Stimulated activated memory B cell treated with anti-CD40 and anti-IgM and Interleukin-4, amounts not matched to agents 10 μg/mL and 1 μg/mL and 100 μg/mL, for 72 hours (primary cell): ENCODE results near the gene ASAP2.

Experiments used
- ATAC-seq: fragments of 150-1000 bp; cut with Tn5 transposase; 2 replicates; pipeline ENCODE4 v1.10.0; 2021
- H3K27ac Mint-ChIP-seq: one replicate; pipeline ENCODE4 v1.8.0; 2022; ENCODE audit warnings: mild to moderate bottlenecking, mixed read lengths
- H3K27me3 Mint-ChIP-seq: one replicate; pipeline ENCODE4 v1.8.0; 2022; ENCODE audit warnings: mixed read lengths
- H3K36me3 Mint-ChIP-seq: one replicate; pipeline ENCODE4 v1.8.0; 2022; ENCODE audit warnings: mixed read lengths
- H3K4me1 Mint-ChIP-seq: one replicate; pipeline ENCODE4 v1.8.0; 2022; ENCODE audit warnings: mixed read lengths
- H3K4me3 Mint-ChIP-seq: one replicate; pipeline ENCODE4 v1.8.0; 2022; ENCODE audit warnings: mild to moderate bottlenecking, moderate library complexity, mixed read lengths
- H3K9me3 Mint-ChIP-seq: one replicate; pipeline ENCODE4 v1.8.0; 2022; ENCODE audit warnings: mixed read lengths

The ASAP2 gene

GRCh38 chr2:9331704-9332103 is 125.1 kb downstream of the ASAP2 start:
- no peaks in the 10 kb centered on the region for H3K27me3 Mint-ChIP-seq
- H3K36me3 Mint-ChIP-seq, result no peaks in the 10 kb centered on the region
- ATAC-seq, result no peak
- H3K4me3 Mint-ChIP-seq, result no peak overlapping the region
- H3K9me3 Mint-ChIP-seq, result no peaks in the 10 kb centered on the region
- H3K4me1 Mint-ChIP-seq, result peaks cover 19% of the 10 kb centered on the region
- H3K27ac Mint-ChIP-seq, result no peak overlapping the region

- no peak overlapping the region for H3K4me3 Mint-ChIP-seq
- ATAC-seq, result no peak
- H3K36me3 Mint-ChIP-seq, result no peaks in the 10 kb centered on the region
- no peaks in the 10 kb centered on the region for H3K27me3 Mint-ChIP-seq
- no peak overlapping the region for H3K27ac Mint-ChIP-seq
- H3K4me1 Mint-ChIP-seq, result peaks cover 20% of the 10 kb centered on the region
- H3K9me3 Mint-ChIP-seq, result no peaks in the 10 kb centered on the region
These were observed 125.7 kb downstream of the ASAP2 start for GRCh38 chr2:9332136-9332852.

- peaks cover 20% of the 10 kb centered on the region for H3K4me1 Mint-ChIP-seq
- no peaks in the 10 kb centered on the region for H3K27me3 Mint-ChIP-seq
- no peaks in the 10 kb centered on the region for H3K9me3 Mint-ChIP-seq
- no peaks in the 10 kb centered on the region for H3K36me3 Mint-ChIP-seq
- no peak overlapping the region for H3K4me3 Mint-ChIP-seq
- H3K27ac Mint-ChIP-seq, result no peak overlapping the region
- no peak for ATAC-seq
These were observed 126.2 kb downstream of the ASAP2 start for GRCh38 chr2:9332853-9333245.

- H3K27ac Mint-ChIP-seq, result no peak overlapping the region
- H3K27me3 Mint-ChIP-seq, result no peaks in the 10 kb centered on the region
- H3K36me3 Mint-ChIP-seq, result no peaks in the 10 kb centered on the region
- no peak for ATAC-seq
- H3K4me1 Mint-ChIP-seq, result peaks cover 20% of the 10 kb centered on the region
- no peaks in the 10 kb centered on the region for H3K9me3 Mint-ChIP-seq
- H3K4me3 Mint-ChIP-seq, result no peak overlapping the region
These were observed 127.1 kb downstream of the ASAP2 start for GRCh38 chr2:9333591-9334171.

- Mint-ChIP-seq H3K9me3 (no peaks in the 10 kb centered on the region), H3K36me3 (no peaks in the 10 kb centered on the region), H3K27me3 (no peaks in the 10 kb centered on the region)
These were observed 128.1 kb downstream of the ASAP2 start for GRCh38 chr2:9334761-9335160.

GRCh38 chr2:9335322-9335832 is 128.8 kb downstream of the ASAP2 start:
- Mint-ChIP-seq H3K4me3 (no peak overlapping the region), H3K36me3 (no peaks in the 10 kb centered on the region), H3K27me3 (no peaks in the 10 kb centered on the region), H3K9me3 (no peaks in the 10 kb centered on the region), H3K27ac (no peak overlapping the region), H3K4me1 (peaks cover 16% of the 10 kb centered on the region)
- no peak for ATAC-seq

More at GRCh38 chr2:9334761-9335160, 128.1 kb downstream of the ASAP2 start:
- Mint-ChIP-seq H3K4me1 (peaks cover 20% of the 10 kb centered on the region), H3K27ac (no peak overlapping the region), H3K4me3 (no peak overlapping the region)
- ATAC-seq, result no peak

- H3K4me1 Mint-ChIP-seq, result peaks cover 10% of the 10 kb centered on the region
These were observed 129.6 kb downstream of the ASAP2 start for GRCh38 chr2:9336241-9336575.

GRCh38 chr2:9336576-9337314 is 130.1 kb downstream of the ASAP2 start:
- no peaks in the 10 kb centered on the region for H3K9me3 Mint-ChIP-seq
- no peak for ATAC-seq
- H3K4me1 Mint-ChIP-seq, result peaks cover 9% of the 10 kb centered on the region
- no peak overlapping the region for H3K27ac Mint-ChIP-seq
- no peaks in the 10 kb centered on the region for H3K27me3 Mint-ChIP-seq
- H3K36me3 Mint-ChIP-seq, result no peaks in the 10 kb centered on the region
- H3K4me3 Mint-ChIP-seq, result no peak overlapping the region

More at GRCh38 chr2:9336241-9336575, 129.6 kb downstream of the ASAP2 start:
- Mint-ChIP-seq H3K27ac (no peak overlapping the region), H3K27me3 (no peaks in the 10 kb centered on the region), H3K4me3 (no peak overlapping the region), H3K9me3 (no peaks in the 10 kb centered on the region), H3K36me3 (no peaks in the 10 kb centered on the region)
- peak; percentile 86 for ATAC-seq

GRCh38 chr2:9337901-9338300 is 131.3 kb downstream of the ASAP2 start:
- Mint-ChIP-seq H3K36me3 (no peaks in the 10 kb centered on the region), H3K27ac (no peak overlapping the region), H3K4me3 (no peak overlapping the region), H3K9me3 (no peaks in the 10 kb centered on the region), H3K27me3 (no peaks in the 10 kb centered on the region), H3K4me1 (peaks cover 9% of the 10 kb centered on the region)
- ATAC-seq, result no peak

GRCh38 chr2:9341337-9341887 is 134.8 kb downstream of the ASAP2 start:
- H3K36me3 Mint-ChIP-seq, result no peaks in the 10 kb centered on the region
- no peaks in the 10 kb centered on the region for H3K9me3 Mint-ChIP-seq
- no peak overlapping the region for H3K27ac Mint-ChIP-seq
- peaks cover 4% of the 10 kb centered on the region for H3K4me1 Mint-ChIP-seq
- H3K27me3 Mint-ChIP-seq, result peaks cover 11% of the 10 kb centered on the region
- no peak for ATAC-seq
- no peak overlapping the region for H3K4me3 Mint-ChIP-seq

- no peak for ATAC-seq
These were observed 136.0 kb downstream of the ASAP2 start for GRCh38 chr2:9342659-9343058.

GRCh38 chr2:9343524-9343923 is 136.9 kb downstream of the ASAP2 start:
- Mint-ChIP-seq H3K4me1 (no peaks in the 10 kb centered on the region), H3K4me3 (no peak overlapping the region), H3K36me3 (no peaks in the 10 kb centered on the region), H3K9me3 (no peaks in the 10 kb centered on the region), H3K27me3 (peaks cover 11% of the 10 kb centered on the region), H3K27ac (no peak overlapping the region)
- ATAC-seq, result no peak

More at GRCh38 chr2:9342659-9343058, 136.0 kb downstream of the ASAP2 start:
- Mint-ChIP-seq H3K36me3 (no peaks in the 10 kb centered on the region), H3K27me3 (peaks cover 11% of the 10 kb centered on the region), H3K27ac (no peak overlapping the region), H3K9me3 (no peaks in the 10 kb centered on the region), H3K4me1 (no peaks in the 10 kb centered on the region), H3K4me3 (no peak overlapping the region)

- Mint-ChIP-seq H3K27me3 (peaks cover 11% of the 10 kb centered on the region), H3K27ac (no peak overlapping the region), H3K36me3 (no peaks in the 10 kb centered on the region), H3K4me1 (no peaks in the 10 kb centered on the region), H3K4me3 (no peak overlapping the region), H3K9me3 (no peaks in the 10 kb centered on the region)
- no peak for ATAC-seq
These were observed 137.8 kb downstream of the ASAP2 start for GRCh38 chr2:9344434-9344833.

GRCh38 chr2:9345343-9345742 is 138.7 kb downstream of the ASAP2 start:
- Mint-ChIP-seq H3K4me3 (no peak overlapping the region), H3K9me3 (no peaks in the 10 kb centered on the region), H3K36me3 (no peaks in the 10 kb centered on the region), H3K27ac (no peak overlapping the region), H3K4me1 (no peaks in the 10 kb centered on the region), H3K27me3 (peaks cover 15% of the 10 kb centered on the region)
- ATAC-seq, result no peak

GRCh38 chr2:9345997-9346396 is 139.4 kb downstream of the ASAP2 start:
- no peak for ATAC-seq
- no peaks in the 10 kb centered on the region for H3K4me1 Mint-ChIP-seq
- no peak overlapping the region for H3K27ac Mint-ChIP-seq
- peaks cover 17% of the 10 kb centered on the region for H3K27me3 Mint-ChIP-seq
- H3K4me3 Mint-ChIP-seq, result no peak overlapping the region
- no peaks in the 10 kb centered on the region for H3K36me3 Mint-ChIP-seq
- no peaks in the 10 kb centered on the region for H3K9me3 Mint-ChIP-seq
